ENCODE results near the gene LY6G6C.
"Not testable (repeated sequence)": the region's sequence is repeated elsewhere in the genome, so short reads cannot be mapped to it uniquely, and the experiment has no call there.

LY6G6C gene

DNA sequence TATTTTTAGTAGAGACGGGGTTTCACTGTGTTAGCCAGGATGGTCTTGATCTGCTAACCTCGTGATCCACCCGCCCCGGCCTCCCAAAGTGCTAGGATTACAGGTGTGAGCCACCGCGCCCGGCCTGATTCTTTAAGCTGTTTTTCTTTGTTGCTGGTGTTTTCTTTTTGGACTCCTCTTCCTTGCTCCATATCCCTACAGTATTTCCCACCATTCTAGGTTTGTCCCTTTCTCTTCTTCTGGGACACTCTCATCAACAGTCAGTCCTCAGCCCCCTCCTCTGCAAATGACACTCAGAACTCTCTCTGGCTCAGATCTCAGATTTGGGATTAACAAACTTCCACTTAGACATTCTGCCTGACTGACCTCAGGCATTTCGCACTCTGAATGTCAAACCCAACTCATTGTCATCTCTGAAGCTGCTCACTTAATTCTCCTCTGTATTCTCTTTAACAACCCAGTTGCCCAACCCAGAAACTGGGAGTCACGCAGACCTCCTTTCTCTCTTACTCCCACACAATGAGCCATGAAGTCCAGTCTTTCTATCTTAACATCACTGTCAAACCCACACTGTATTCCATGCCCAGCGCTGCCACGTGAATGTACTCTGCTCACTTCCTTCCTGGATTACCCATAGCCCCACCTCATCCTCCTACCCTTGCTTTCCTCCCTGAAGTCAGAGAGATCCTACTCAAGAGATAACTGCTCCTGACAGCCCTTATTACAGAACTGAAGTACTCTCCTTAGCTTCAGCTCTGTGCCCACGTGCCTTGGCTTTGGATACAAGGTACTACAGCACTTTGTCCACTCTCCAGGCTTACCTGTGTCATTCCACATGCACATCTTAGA, 4.2 kb upstream of the LY6G6C start:
- no peak for DNase-seq

DNA sequence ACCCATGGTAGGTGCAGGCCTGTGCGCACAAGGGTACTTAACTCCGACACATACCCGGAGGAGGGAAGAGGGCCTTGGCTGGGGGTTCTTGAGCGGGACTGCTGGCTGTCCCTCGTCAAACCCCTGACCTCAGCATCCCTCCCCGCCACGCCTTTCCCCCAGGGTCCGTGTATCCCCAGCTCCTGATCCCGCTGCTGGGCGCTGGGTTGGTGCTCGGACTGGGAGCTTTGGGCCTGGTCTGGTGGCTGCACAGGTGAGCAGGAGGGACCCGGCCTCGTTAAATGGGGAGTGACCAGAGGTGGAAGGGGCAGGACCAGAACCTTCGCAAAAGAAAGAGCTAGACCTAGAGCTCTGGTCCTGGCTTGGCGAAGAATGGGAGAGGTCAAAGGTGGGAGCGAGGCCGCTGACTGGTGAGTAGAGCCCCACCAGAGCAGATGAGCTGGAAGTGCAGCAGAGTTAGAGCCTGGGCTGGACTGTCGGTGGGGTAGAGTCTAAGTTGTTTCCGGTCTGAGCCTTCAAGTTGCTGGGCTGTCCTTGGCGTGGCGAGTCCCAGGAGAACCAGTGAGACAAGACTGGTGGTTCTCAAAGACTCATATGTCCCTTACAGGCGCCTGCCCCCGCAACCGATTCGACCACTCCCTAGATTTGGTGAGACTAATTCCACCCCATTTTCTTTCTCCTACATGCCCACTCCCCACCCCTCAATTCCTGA, 2.6 kb upstream of the LY6G6C start:
- no peak for DNase-seq

DNA sequence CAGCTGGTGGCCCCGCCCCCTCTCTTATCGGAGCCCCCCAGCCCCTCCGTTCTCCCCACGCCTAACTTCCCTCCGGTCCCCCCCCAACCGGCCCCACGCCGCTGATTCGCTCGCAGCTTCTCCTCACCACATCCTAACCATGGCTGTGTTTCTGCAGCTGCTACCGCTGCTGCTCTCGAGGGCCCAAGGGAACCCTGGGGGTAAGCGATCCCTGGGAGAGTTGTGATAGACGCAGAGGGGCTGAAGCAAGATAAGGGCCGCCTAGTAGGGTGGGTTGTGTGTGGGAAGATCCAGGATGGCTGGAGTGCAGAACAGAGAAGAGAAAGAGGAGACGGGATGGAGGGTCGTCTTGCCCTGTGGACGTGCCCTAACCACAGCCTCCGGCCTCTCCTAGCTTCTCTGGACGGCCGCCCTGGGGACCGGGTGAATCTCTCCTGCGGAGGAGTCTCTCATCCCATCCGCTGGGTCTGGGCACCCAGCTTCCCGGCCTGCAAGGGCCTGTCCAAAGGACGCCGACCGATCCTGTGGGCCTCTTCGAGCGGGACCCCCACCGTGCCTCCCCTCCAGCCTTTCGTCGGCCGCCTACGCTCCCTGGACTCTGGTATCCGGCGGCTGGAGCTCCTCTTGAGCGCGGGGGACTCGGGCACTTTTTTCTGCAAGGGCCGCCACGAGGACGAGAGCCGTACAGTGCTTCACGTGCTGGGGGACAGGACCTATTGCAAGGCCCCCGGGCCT, 1.9 kb upstream of the LY6G6C start, which contains the start of gene MPIG6B:
Gene MPIG6B, plus strand, starts transcription at position 129 of the 735 bp plus-strand sequence. Its CDS starts 11 bp downstream, at position 140.
- no peak for DNase-seq

DNA sequence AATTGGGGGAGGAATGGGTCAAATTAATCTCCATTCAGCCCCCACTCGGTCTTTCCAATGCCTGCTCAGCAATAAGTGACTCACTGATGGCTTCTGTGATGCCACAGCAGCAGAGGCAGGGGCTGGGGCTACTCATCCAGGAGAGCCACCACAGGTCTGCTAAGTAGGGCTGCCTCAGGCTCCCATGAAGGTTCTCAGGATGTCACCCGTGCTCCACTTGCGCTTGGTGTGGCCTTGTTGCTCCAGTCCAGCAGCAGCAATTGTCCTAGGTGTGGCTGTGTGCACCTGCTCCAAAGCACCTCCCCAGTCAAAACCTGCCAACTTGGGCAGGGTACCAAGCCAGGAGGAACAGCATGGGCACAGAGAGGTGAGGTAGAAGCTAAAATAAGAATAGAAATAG, 627 bp upstream of the LY6G6C start:
- no peak for DNase-seq

DNA sequence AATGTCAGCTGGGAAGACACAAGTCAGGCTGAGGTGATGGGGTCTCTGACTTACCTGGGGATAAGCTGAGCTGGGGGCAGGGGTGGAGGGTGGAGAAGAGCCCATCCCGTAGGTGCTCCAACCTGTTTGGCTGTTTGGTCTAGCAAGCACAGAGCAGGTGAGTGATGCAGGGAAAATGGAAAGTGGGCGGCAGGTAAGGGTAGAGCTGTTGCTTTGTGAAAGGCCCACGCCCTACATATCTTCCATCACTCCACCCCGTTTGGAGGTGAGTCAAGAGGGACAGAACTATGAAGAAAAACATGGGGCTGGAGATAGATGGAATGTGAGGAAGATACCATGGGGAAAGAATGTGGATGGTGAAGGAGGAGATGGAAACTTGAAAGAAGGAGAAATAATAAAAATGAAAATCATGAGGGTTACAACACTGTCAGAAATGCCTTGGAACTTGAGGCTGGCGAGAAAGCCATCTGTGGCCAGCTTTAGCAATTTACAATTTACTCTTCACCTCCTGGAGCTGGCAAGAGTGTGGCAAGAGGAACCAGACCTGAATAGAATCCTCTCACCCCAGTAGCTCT, 1.3 kb downstream of the LY6G6C start:
- DNase-seq: no peak

DNA sequence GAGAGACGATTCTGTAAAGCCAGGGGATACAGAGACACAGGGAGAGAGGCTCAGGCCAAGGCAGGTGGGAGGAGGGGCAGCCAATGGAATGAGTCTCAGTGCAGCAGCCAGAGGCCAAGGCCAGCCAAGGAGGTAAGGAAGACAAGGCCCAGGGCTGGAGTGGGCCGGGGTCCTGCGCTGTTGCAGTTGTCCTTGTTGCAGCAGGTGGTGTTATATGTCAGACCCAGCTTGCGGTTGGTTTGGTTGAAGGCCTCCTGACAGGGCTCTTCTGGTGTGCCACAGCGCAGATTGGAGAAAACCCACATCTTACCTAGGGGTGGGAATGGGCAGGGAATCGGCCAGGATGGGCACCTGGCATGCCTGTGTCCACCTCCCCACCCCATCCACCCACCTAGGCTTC, 2.5 kb downstream of the LY6G6C start:
- no peak for DNase-seq

DNA sequence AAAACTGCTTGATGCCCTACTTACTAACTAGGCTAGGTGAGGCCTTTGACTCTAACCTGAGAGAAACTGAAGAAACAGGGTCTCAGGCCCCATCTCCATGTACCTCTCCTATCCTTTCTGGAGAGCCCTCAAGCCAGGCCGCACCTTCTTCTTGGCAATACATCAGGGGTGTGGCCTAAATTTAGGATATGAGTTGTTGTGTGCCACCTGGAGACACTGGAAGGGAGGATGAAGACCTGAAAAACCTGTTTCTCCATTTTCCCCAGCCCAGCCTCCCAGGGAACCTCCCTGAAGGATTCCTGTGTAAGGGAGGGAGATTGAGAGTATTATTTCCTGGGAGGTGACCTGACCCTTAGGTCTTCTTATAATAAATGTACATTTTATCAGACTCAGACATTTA, 3.3 kb downstream of the LY6G6C start:
- DNase-seq: no peak

DNA sequence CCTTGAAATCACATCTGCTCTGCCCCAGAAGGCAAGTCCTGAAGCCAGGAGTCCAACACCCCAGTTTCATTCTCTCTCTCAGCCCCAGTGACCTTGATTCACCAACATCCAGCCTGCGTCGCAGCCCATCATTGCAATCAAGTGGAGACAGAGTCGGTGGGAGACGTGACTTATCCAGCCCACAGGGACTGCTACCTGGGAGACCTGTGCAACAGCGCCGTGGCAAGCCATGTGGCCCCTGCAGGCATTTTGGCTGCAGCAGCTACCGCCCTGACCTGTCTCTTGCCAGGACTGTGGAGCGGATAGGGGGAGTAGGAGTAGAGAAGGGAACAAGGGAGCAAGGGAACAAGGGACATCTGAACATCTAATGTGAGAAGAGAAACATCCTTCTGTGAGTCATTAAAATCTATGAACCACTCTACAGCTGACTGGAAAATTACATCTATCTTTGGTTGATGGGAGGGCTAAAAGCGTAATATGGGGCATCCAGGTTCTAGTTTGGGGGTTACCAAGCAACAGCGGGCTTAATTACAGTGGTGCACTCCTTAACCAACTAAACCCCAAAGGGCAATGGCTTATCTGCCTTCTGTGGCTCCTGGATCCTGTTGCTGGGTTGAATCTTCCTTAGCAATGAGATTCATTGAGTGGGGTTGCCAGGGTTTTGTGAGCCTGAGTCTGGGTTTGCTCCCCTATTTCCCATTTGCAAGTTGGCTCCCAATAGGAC, 3.9 kb downstream of the LY6G6C start:
- DNase-seq: no peak

DNA sequence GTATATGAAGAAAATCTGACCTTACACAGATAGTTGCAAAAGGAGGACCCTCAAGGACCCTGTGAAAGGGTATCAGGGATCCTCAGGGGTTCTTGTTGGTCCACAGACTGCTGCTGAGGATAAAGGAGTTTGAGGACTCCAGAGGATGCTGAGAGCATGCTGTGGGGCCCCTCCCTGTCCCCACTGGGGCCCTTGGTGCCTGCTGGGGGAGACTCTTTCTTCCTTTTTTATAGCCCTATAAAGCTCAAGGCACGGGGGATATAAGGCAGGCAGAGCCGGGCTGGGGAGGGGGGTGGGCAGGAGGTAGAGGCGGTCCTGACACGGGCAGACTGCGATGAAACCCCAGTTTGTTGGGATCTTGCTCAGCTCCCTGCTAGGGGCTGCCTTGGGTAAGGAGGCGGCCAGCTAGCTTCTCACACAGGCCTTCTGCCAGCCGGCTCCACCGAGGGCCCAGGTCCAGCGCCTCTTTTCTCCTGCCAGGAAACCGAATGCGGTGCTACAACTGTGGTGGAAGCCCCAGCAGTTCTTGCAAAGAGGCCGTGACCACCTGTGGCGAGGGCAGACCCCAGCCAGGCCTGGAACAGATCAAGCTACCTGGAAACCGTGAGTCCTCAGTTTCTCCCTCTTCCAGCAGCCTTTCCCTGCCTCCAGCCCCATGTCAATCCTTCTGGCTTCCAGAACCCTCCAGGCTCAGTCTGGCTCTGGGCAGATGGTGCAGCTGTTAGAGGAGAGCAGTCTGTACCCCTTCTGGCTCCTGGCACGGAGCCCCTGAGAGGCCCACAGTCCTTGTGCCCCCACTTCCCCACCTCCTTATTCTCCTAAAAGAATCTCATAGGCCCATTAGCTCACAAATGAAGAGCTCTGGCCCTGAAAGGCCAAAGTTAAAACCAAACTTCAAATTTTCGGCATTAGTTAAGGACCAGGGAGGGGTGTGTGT, 6.3 kb downstream of the LY6G6C start, which contains the start of gene LY6G6D:
Gene LY6G6D, plus strand, starts transcription at position 327 of the 937 bp plus-strand sequence. Its CDS starts 8 bp downstream, at position 335.
- no peak for DNase-seq

DNA sequence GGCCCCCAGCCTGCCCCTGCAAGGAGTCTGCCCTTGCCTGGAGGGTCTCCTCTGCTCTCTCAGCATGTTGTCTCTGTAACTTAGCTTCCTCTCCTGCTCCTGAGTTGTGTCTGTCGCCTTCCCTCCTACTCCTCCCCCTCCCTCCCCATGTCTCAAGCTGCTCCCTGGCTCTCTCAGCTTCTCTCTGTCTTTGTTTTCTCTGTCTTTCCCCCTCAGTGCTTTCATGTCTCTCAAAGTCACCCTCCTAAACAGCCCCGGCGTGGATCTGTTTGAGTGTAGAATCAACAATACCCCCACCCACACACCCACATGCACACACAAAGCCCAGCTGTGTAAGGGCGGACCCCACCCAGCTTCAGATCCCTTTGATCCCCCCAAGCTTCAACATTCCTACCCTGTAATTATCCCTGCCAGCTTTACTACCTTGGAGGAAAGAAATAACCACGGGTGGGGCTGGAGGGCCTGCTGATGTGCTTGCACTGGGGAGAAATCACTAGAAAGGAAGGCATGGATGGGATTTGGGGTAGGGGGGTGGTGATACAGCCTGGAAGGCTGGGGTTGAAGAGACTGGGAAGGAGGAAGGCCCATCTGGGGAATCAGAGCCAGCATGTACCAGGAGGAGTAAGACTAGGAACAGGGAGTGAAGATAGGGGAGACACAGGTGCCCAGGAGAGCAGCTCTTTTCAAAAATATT, 7.4 kb downstream of the LY6G6C start:
- DNase-seq: no peak

DNA sequence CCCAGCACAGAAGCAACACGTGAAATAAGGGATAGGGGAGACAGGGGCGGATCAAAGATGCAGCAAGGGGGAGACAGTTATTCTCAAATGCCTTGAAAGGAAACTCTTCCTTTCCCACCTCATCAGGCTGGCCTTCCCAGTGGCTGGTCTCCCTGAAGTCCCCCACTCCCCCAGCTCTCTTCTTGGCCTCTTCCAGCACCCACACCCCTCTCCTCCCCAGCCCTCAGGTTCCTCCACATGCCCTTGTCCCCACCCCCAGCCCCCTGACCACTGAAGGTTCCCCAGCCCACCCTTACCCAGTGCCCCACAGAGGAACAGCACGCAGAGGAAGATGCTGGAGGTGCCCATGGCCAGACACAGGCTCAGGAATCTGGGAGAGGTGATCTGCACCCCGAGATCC, 8.1 kb downstream of the LY6G6C start:
- no peak for DNase-seq

DNA sequence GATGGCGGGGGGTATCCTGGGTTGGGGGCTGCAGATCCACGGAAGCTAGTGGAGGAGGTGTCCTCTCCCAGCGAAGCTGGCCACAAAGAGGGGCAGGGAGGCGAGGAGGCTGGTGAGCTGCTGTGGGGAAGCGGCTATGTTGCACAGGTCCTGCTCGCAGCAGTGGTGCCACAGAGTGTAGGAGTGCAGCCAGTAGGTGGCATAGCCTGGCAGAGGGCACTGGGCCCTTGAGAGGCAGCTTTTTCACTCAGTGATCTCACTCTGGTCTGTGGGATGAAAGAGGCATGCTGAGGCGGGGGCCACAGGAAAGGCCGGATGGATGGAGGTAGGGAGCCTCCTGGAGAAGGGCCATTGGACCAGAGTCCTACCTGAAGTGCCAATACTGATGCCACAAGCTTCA, 9.2 kb downstream of the LY6G6C start:
- no peak for DNase-seq

DNA sequence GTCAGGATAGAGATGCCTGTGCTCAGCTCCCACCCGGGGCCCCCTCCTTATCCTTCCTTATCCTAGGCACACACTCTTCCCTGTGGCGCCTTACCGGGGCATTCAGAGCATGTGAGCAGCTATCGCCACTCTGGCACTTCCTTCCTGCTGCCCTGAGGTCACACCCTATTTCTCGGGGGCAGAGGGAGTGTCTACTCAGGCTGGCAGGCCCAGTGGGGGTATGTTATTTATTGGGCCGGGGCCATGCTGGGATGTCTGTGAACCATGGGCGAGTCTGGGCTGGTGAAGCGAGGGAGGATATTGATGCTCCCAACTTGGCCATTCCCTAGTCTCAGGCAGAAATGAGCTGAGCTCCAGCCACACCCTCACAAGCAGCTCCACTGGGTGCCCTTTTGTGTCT, 10.3 kb downstream of the LY6G6C start:
- DNase-seq: no peak

DNA sequence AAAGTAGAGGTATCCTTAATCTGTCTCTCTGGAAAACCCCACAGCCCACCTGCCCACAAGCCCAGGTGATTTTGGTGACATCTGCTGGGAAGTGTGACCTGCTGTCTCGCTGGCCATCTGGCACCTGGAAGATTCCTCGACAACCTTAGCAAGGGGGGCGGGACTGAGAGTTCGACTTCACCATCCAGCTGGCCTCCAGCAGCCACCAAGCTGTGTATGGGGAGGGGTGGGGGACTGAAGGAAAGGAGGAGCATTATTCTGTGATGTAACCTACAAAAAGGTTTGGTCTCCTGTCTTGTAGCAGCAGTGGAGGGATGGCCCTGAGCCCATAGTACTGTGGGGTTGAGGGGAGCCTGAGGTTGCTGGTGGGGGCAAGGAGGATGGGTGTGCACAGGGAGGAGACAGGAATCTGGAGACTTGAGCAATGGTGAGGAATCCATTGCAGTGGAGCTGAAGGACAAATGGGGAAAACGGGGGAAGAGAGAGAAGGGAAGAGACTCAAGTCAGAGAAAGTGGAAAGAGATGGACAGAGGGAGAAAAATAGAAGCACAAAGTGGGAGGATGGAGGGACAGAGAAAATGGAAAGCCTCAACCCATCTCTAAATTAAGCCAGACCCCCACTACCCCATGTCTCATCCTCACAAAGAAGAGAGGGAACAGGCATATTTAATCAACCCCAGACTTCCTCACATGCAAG, 10.9 kb downstream of the LY6G6C start:
- DNase-seq: no peak

DNA sequence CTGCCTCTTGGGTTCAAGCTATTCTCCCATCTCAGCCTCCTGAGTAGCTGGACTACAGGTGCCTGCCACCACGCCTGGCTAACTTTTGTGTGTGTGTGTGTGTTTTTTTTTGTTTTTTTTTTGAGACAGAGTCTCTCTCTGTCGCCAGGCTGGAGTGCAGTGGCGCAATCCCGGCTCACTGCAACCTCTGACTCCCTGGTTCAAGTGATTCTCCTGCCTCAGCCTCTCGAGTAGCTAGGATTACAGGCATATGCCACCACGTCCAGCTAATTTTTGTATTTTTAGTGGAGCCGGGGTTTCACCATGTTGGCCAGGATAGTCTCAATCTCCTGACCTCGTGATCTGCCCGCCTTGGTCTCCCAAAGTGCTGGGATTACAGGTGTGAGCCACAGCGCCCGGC, 12.4 kb downstream of the LY6G6C start:
- not testable (repeated sequence) for DNase-seq

DNA sequence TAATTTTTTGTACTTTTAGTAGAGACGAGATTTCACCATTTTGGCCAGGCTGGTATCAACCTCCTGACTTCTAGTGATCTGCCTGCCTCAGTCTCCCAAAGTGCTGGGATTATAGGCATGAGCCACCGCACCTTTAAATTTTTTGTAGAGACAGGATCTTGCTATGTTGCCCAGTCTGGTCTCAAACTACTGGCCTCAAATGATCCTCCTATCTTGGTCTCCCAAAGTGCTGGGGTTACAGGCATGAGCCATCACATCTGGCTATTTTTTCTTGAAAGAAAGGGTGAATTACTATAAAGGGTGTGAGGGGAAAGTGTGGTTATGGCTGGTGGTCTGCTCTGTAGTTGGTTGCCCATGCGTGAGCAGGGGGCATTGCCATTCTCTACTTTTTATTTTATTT, 13.3 kb downstream of the LY6G6C start:
- DNase-seq: no peak

DNA sequence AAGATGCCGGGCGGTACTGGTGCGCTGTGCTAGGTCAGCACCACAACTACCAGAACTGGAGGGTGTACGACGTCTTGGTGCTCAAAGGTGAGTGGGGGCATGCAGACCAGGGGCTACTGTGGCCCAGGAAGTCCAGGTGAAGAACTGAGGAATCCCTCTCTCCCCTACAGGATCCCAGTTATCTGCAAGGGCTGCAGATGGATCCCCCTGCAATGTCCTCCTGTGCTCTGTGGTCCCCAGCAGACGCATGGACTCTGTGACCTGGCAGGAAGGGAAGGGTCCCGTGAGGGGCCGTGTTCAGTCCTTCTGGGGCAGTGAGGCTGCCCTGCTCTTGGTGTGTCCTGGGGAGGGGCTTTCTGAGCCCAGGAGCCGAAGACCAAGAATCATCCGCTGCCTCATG, 13.8 kb downstream of the LY6G6C start:
- DNase-seq: no peak

DNA sequence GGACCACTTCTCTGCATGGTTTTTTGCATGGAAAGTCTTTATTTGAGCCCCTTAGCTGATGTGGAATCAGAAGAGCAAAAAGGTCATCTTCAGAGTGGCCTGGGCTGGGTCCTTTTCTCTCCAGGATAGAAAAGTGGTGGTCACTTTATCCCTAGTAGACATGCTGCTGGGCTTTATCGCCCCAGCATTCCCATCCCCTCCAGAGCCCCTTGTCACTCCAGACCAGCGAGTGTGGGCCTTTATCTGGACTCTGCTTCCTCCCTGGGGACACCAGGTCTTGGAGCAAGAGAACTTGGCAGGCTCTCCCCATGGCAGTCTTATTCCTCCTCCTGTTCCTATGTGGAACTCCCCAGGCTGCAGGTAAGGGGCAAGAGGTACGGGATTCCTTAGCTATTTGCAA, 14.9 kb downstream of the LY6G6C start, which contains the start of gene LY6G6F:
Gene LY6G6F, plus strand, starts transcription at position 268 of the 400 bp plus-strand sequence. Its CDS starts 41 bp downstream, at position 309.
- DNase-seq: no peak

DNA sequence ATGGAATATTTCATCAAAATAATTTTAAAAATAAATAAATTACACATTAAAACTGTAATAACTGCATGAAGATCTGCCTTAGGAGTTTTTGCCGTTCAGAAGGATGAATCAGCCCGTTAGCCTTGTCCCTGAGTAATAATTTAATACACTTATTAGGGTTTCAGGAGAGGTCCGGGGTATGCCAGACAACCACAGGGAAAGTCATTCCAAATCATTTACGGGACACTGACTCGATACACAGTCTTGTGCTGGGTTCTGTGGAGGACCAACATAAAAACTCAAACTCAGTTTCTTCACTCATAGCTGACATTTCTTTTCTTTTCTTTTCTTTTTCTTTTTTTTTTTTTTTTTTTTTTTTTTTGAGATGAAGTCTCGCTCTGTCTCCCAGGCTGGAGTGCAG, 15.6 kb downstream of the LY6G6C start:
- no peak for DNase-seq

All from stimulated activated naive CD4-positive, alpha-beta T cell treated with Interleukin-2 at 50 U/mL for 16 hours (primary cell).